ENCODE results near the gene GALNT15.
A peak's percentile ranks its signal among the peaks of the same experiment; 100 is the strongest.

Gene GALNT15

GRCh38 chr3:16234281-16234680, 59.8 kb downstream of the GALNT15 start:
- no peak for DNase-seq

- no peak for DNase-seq
Observed at GRCh38 chr3:16236030-16236639, 61.7 kb downstream of the GALNT15 start.

GRCh38 chr3:16236856-16237393, 62.4 kb downstream of the GALNT15 start:
- DNase-seq: no peak

- DNase-seq: no peak
Observed at GRCh38 chr3:16239086-16239770, 64.7 kb downstream of the GALNT15 start.

- no peak for DNase-seq
Observed at GRCh38 chr3:16239780-16240179, 65.3 kb downstream of the GALNT15 start.

- DNase-seq: no peak
Observed at GRCh38 chr3:16240229-16241023, 65.9 kb downstream of the GALNT15 start.

GRCh38 chr3:16241225-16241624, 66.7 kb downstream of the GALNT15 start:
- DNase-seq: no peak

GRCh38 chr3:16242177-16242576, 67.7 kb downstream of the GALNT15 start:
- no peak for DNase-seq

- no peak for DNase-seq
Observed at GRCh38 chr3:16243706-16244490, 69.4 kb downstream of the GALNT15 start.

- no peak for DNase-seq
Observed at GRCh38 chr3:16245609-16246008, 71.1 kb downstream of the GALNT15 start.

- peak; percentile 70 for DNase-seq
Observed at GRCh38 chr3:16247282-16248061, 73.0 kb downstream of the GALNT15 start.

GRCh38 chr3:16248556-16248955, 74.1 kb downstream of the GALNT15 start:
- no peak for DNase-seq

- no peak for DNase-seq
Observed at GRCh38 chr3:16249336-16249735, 74.9 kb downstream of the GALNT15 start.

GRCh38 chr3:16249886-16250285, 75.4 kb downstream of the GALNT15 start:
- DNase-seq: no peak

GRCh38 chr3:16251316-16252085, 77.0 kb downstream of the GALNT15 start:
- no peak for DNase-seq

GRCh38 chr3:16252243-16252978, 77.9 kb downstream of the GALNT15 start:
- no peak for DNase-seq

GRCh38 chr3:16252988-16253387, 78.5 kb downstream of the GALNT15 start:
- no peak for DNase-seq

- DNase-seq: no peak
Observed at GRCh38 chr3:16253601-16254000, 79.1 kb downstream of the GALNT15 start.

- no peak for DNase-seq
Observed at GRCh38 chr3:16254916-16255315, 80.4 kb downstream of the GALNT15 start.

- DNase-seq: no peak
Observed at GRCh38 chr3:16255326-16255725, 80.8 kb downstream of the GALNT15 start.

GRCh38 chr3:16255726-16256125, 81.2 kb downstream of the GALNT15 start:
- no peak for DNase-seq
